SU-DHL-6 (cell line): Measurements from ENCODE around the gene MASP2.

Experiments
- H2AFZ ChIP-seq: fragments of 200-600 bp; sonication (generic); 2 replicates; pipeline ENCODE4 v1.6.1; 2014; ENCODE audit warnings: low read depth, mild to moderate bottlenecking, moderate library complexity, mixed read lengths, antibody characterized with exemption, low read length; ENCODE audit not compliant: severe bottlenecking
- H3F3A ChIP-seq: fragments of 200-600 bp; shearing (Covaris generic); 2 replicates; pipeline ENCODE4 v1.6.0; 2016; ENCODE audit warnings: antibody characterized with exemption, mild to moderate bottlenecking; ENCODE audit not compliant: insufficient read depth
- H3K27ac ChIP-seq: fragments of 200-600 bp; sonication (generic); 2 replicates; pipeline ENCODE4 v1.5.1; 2016; ENCODE audit warnings: low read depth, mild to moderate bottlenecking, low read length, moderate library complexity, mixed read lengths
- H3K27me3 ChIP-seq: fragments of 200-600 bp; sonication (generic), shearing (Covaris generic); 2 replicates; pipeline ENCODE4 v1.6.0; 2014; ENCODE audit warnings: mild to moderate bottlenecking, low read length
- H3K36me3 ChIP-seq: fragments of 200-600 bp; sonication (generic); 2 replicates; pipeline ENCODE4 v1.6.1; 2014; ENCODE audit warnings: mild to moderate bottlenecking, low read length, mixed read lengths
- H3K4me2 ChIP-seq: fragments of 300-600, 200-600 bp; shearing (Covaris generic), sonication (generic); 2 replicates; pipeline ENCODE4 v1.6.0; 2014; ENCODE audit warnings: low read length, low read depth, mild to moderate bottlenecking; ENCODE audit not compliant: poor library complexity, severe bottlenecking
- H3K4me3 ChIP-seq: fragments of 200-600 bp; sonication (generic); 2 replicates; pipeline ENCODE4 v1.5.1; 2014; ENCODE audit warnings: antibody characterized with exemption, low read length, mild to moderate bottlenecking, mixed read lengths; ENCODE audit not compliant: insufficient read depth, poor library complexity, severe bottlenecking
- H3K79me2 ChIP-seq: fragments of 200-600 bp; sonication (generic); 2 replicates; pipeline ENCODE4 v1.6.1; 2014; ENCODE audit warnings: mild to moderate bottlenecking, low read length, moderate library complexity; ENCODE audit not compliant: insufficient read depth
- H3K9ac ChIP-seq: fragments of 200-600 bp; sonication (generic); 2 replicates; pipeline ENCODE4 v1.7.0; 2014; ENCODE audit warnings: mild to moderate bottlenecking, low read length
- H3K9me2 ChIP-seq: fragments of 200-600 bp; sonication (generic); replicated peaks from 2 replicates; pipeline ENCODE4 v1.6.1; 2014; ENCODE audit warnings: low read length; ENCODE audit not compliant: insufficient read depth
- H3K9me3 ChIP-seq: fragments of 200-600 bp; sonication (generic); 2 replicates; pipeline ENCODE4 v1.6.1; 2014; ENCODE audit warnings: low read length, mixed read lengths; ENCODE audit not compliant: insufficient read depth
- H4K20me1 ChIP-seq: fragments of 200-600 bp; sonication (generic); 2 replicates; pipeline ENCODE4 v1.6.1; 2014; ENCODE audit warnings: low read depth, mild to moderate bottlenecking, antibody characterized with exemption, low read length, moderate library complexity, mixed read lengths
- CTCF ChIP-seq: fragments of 200-600 bp; sonication (generic); IDR thresholded peaks from one replicate; pipeline ENCODE4 v1.5.1; 2017; ENCODE audit warnings: antibody characterized with exemption, mild to moderate bottlenecking, low read length, moderate library complexity; ENCODE audit not compliant: insufficient read depth, poor library complexity, severe bottlenecking
- EZH2phosphoT487 ChIP-seq: fragments of 200-600 bp; sonication (generic), shearing (Covaris generic); conservative IDR thresholded peaks from 2 replicates; pipeline ENCODE4 v1.6.1; 2018; ENCODE audit warnings: mild to moderate bottlenecking, antibody characterized with exemption, low read length, moderate library complexity, mixed read lengths

MASP2 gene

GRCh38 chr1:11072216-11072917 lies 25.3 kb upstream of the MASP2 start:
- no peaks in the 10 kb centered on the region for H3K9me2 ChIP-seq
- no peaks in the 10 kb centered on the region for H3F3A ChIP-seq
- no peak for TF ChIP-seq EZH2phosphoT487
- TF ChIP-seq CTCF = no peak
- 0 out of 2 replicates have a peak, but pooled peaks cover 9% of the 10 kb centered on the region for H3K36me3 ChIP-seq
- H3K4me2 ChIP-seq = no peak overlapping the region
- no peak overlapping the region for H3K4me3 ChIP-seq
- H3K79me2 ChIP-seq = no peaks in the 10 kb centered on the region
- H3K9ac ChIP-seq = no peak overlapping the region
- H3K27ac ChIP-seq = no peak overlapping the region
- H3K27me3 ChIP-seq = no peaks in the 10 kb centered on the region
- H4K20me1 ChIP-seq = no peaks in the 10 kb centered on the region
- H2AFZ ChIP-seq = no peak overlapping the region
- H3K9me3 ChIP-seq = no peaks in the 10 kb centered on the region

GRCh38 chr1:11071463-11072215 lies 24.6 kb upstream of the MASP2 start:
- Histone ChIP-seq H3K4me3 (no peak overlapping the region), H4K20me1 (no peaks in the 10 kb centered on the region), H3K9me3 (no peaks in the 10 kb centered on the region), H3K9me2 (no peaks in the 10 kb centered on the region), H3F3A (no peaks in the 10 kb centered on the region), H3K9ac (no peak overlapping the region), H3K36me3 (0 out of 2 replicates have a peak, but pooled peaks cover 9% of the 10 kb centered on the region), H3K27me3 (no peaks in the 10 kb centered on the region), H2AFZ (no peak overlapping the region), H3K27ac (no peak overlapping the region), H3K79me2 (no peaks in the 10 kb centered on the region), H3K4me2 (no peak overlapping the region)
- no peak for TF ChIP-seq EZH2phosphoT487
- no peak for TF ChIP-seq CTCF

GRCh38 chr1:11070876-11071275 lies 23.8 kb upstream of the MASP2 start:
- no peak overlapping the region for H3K4me3 ChIP-seq
- H3F3A ChIP-seq = no peaks in the 10 kb centered on the region
- H3K27ac ChIP-seq = no peak overlapping the region
- no peaks in the 10 kb centered on the region for H3K79me2 ChIP-seq
- H3K27me3 ChIP-seq = no peaks in the 10 kb centered on the region
- H3K9me2 ChIP-seq = no peaks in the 10 kb centered on the region
- H3K36me3 ChIP-seq = 0 out of 2 replicates have a peak, but pooled peaks cover 9% of the 10 kb centered on the region
- H3K9me3 ChIP-seq = no peaks in the 10 kb centered on the region
- H3K4me2 ChIP-seq = no peak overlapping the region
- H2AFZ ChIP-seq = no peak overlapping the region
- no peaks in the 10 kb centered on the region for H4K20me1 ChIP-seq
- H3K9ac ChIP-seq = no peak overlapping the region
- TF ChIP-seq CTCF (no peak), EZH2phosphoT487 (no peak)
